ENCODE measurements around the gene SUGCT.
"Not testable (repeated sequence)": the region's sequence is repeated elsewhere in the genome, so short reads cannot be mapped to it uniquely, and the experiment has no call there.

The SUGCT gene

DNA sequence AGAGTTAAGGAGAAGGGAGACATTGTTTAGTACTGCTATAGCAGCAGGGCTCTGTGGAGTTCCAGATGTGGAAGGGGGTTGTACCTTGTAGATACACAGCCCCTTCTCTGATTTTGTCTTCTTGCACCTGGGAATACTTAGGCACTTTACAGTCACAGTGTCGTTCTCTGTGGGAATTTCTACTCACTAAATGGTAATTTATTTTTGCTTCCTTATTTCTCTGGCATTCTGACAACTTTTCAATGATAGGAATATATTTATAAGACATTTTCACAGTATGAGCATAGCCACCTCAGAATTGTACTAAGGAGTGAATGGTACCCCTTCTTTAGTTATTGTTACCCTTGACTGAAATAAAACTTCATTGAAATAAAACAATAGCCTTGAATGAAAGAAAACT, 132.8 kb downstream of the SUGCT start:
- TF ChIP-seq, protein P1, sequence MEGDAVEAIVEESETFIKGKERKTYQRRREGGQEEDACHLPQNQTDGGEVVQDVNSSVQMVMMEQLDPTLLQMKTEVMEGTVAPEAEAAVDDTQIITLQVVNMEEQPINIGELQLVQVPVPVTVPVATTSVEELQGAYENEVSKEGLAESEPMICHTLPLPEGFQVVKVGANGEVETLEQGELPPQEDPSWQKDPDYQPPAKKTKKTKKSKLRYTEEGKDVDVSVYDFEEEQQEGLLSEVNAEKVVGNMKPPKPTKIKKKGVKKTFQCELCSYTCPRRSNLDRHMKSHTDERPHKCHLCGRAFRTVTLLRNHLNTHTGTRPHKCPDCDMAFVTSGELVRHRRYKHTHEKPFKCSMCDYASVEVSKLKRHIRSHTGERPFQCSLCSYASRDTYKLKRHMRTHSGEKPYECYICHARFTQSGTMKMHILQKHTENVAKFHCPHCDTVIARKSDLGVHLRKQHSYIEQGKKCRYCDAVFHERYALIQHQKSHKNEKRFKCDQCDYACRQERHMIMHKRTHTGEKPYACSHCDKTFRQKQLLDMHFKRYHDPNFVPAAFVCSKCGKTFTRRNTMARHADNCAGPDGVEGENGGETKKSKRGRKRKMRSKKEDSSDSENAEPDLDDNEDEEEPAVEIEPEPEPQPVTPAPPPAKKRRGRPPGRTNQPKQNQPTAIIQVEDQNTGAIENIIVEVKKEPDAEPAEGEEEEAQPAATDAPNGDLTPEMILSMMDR (conservative IDR thresholded peaks at IDR 0.05; ENCODE audit: low read depth, low read length), result no peak
- no peak for DNase-seq (ENCODE audit: low read depth)
- H3K4me3 ChIP-seq (ENCODE audit: low read length), result no peak overlapping the region

DNA sequence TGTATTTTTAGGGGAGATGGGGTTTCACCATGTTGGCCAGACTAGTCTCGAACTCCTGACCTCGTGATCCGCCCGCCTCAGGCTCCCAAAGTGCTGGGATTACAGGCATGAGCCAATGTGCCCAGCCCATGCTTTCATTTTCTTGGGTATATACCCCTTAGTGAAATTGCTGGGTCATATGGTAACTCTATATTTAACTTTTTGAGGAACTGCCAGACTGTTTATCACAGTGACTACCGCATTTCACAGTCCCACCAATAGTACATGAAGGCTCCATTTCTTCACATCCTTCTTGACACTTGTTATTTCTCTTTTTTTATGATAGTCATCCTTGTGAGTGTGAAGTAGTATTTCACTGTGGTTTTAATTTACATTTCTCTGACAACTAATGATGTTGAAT, 134.0 kb downstream of the SUGCT start:
- not testable (repeated sequence) for H3K4me3 ChIP-seq (ENCODE audit: low read length); DNase-seq (ENCODE audit: low read depth)

DNA sequence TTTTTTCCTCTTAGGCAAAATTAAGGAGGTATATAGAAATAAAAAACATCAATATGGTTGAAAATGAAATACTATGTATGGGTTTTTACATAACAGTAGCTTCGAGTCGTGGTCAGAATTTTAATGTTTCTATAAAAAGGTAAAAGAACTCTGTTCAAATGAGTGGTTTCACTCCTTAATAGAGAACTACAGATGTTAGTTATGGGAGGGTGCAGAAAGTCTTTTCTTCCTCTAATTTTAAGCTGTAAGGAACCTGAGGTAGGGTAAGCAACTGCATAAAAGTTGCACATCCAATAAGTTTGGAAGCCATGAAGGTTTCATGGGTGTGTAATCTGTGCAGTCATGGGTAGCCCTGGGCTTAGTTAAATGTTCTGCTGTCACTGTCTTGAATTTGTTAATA, 141.3 kb downstream of the SUGCT start:
- TF ChIP-seq, protein P1 (conservative IDR thresholded peaks at IDR 0.05; ENCODE audit: low read depth, low read length), result no peak
- no peak for DNase-seq (ENCODE audit: low read depth)
- no peak overlapping the region for H3K4me3 ChIP-seq (ENCODE audit: low read length)

DNA sequence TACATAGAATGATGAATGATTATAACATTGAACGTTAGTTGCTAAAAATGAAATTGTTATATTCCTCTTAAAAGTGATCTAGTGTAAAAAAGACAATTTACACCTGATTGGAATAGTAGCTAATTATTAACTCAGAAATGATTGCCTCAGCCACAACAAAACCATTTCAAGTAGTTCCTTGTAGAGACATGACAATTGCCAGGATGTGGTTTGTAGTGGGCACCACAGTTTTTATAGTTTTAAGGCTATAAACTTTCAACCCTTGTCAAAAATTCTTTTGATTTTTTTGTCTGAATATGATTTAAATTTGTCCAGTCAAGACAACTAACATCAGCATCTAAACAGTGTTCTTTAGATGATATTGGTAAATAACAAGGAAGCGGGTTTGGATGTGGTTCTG, 145.2 kb downstream of the SUGCT start:
- no peak overlapping the region for H3K4me3 ChIP-seq (ENCODE audit: low read length)
- TF ChIP-seq, protein P1 (conservative IDR thresholded peaks at IDR 0.05; ENCODE audit: low read depth, low read length), result no peak
- no peak for DNase-seq (ENCODE audit: low read depth)

DNA sequence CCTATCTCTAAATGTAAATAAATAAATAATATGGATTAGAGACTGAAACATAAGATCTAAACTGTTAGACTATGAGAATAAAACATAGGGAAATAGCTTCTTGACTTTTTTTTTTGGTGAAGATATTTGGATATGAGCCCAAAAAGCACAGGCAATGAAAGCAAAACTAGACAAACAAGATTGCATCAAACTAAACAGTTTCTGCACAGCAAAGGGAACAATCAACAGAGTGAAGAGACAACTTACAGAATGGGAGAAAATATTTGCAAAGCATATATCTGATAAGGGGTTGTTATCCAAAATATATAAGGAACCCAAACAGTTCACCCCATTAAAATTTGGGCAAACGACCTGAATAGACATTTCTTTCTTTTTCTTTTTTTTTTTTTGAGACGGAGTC, 148.1 kb downstream of the SUGCT start:
- H3K4me3 ChIP-seq (ENCODE audit: low read length), result no peak overlapping the region
- DNase-seq (ENCODE audit: low read depth), result no peak
- TF ChIP-seq, protein P1 (conservative IDR thresholded peaks at IDR 0.05; ENCODE audit: low read depth, low read length), result no peak

DNA sequence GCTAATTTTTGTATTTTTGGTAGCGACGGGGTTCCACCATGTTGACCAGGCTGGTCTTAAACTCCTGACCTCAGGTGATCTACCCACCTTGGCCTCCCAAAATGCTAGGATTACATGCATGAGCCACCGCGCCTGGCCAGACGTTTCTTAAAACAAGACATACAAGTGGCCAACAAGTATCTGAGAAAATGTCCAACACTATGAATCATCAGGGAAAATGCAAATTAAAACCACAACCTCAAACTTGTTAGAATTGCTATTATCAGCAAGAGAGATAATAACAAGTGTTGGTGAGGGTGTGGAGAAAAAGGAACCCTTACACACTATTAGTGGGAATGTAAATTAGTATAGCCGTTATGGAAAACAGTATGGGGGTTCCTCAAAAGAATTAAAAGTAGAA, 148.6 kb downstream of the SUGCT start:
- DNase-seq (ENCODE audit: low read depth), result no peak
- no peak overlapping the region for H3K4me3 ChIP-seq (ENCODE audit: low read length)
- TF ChIP-seq, protein P1 (conservative IDR thresholded peaks at IDR 0.05; ENCODE audit: low read depth, low read length), result no peak

DNA sequence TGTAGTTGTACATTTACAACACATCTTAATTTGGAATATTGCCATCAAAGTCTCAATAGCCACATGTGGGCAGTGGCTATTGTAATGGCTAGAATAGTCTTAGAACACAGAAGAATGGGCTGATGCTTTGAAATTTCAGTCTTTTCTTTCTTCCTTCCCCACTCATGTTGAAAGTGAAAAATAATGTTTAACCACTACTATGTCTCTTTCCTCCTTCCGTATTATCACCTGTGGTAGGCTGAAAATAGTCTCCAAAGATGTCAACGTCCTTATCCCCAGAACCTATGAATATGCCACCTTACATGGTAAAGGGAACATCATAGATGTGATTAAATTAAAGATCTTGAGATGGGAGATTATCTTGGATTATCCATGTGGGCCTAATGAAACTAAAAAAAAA, 154.0 kb downstream of the SUGCT start:
- DNase-seq (ENCODE audit: low read depth), result no peak
- TF ChIP-seq, protein P1 (conservative IDR thresholded peaks at IDR 0.05; ENCODE audit: low read depth, low read length), result no peak
- no peak overlapping the region for H3K4me3 ChIP-seq (ENCODE audit: low read length)

DNA sequence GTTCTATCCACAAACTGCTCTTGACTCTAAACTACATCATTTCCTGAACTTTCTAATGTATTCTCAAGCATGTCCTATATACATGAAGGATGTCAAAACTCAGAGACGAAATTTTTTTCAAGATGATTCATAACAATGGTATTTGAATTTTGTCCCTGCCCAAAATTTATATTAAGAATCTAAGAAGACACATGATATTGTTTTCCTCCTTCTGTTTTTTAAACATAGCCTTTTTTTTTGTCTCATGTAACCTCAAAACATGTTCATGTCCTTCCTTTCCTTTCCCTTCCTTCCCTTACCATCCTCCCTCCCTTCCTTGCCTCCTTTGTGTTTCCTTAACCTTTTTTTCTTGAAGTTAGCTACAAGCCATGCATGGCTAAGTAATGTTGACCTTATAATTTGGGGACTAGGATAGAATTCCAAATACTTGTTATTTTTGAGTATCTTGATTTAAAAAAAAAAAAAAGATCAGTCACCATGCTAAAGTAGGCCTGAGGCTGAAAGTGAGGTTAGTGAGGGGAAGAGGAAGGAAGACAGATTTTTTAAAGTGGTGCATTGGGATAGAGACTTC, 163.0 kb downstream of the SUGCT start:
- DNase-seq (ENCODE audit: low read depth), result no peak
- TF ChIP-seq, protein P1 (conservative IDR thresholded peaks at IDR 0.05; ENCODE audit: low read depth, low read length), result no peak
- H3K4me3 ChIP-seq (ENCODE audit: low read length), result no peak overlapping the region

Data from retinal pigment epithelial cell (primary cell).